GM18499 (cell line): ENCODE results near the gene WIZ.

Source experiments
- ATAC-seq: cut with Tn5 transposase; IDR thresholded peaks from one replicate; pipeline ENCODE4 v1.9.1; 2021; ENCODE audit warnings: moderate number of reproducible peaks; ENCODE audit not compliant: insufficient read depth, unreplicated experiment

WIZ gene

GRCh38 chr19:15431396-15432017 lies 18.2 kb downstream of the WIZ start:
- no peak for ATAC-seq

- no peak for ATAC-seq
These were observed 19.1 kb downstream of the WIZ start for GRCh38 chr19:15430526-15431120.

- ATAC-seq: no peak
These were observed 19.8 kb downstream of the WIZ start for GRCh38 chr19:15429825-15430467.

- ATAC-seq: no peak
These were observed 20.6 kb downstream of the WIZ start for GRCh38 chr19:15428956-15429824.

- ATAC-seq: no peak
These were observed 21.7 kb downstream of the WIZ start for GRCh38 chr19:15427991-15428471.

GRCh38 chr19:15427350-15427700 lies 22.4 kb downstream of the WIZ start:
- no peak for ATAC-seq

- ATAC-seq: no peak
These were observed 23.0 kb downstream of the WIZ start for GRCh38 chr19:15426485-15427349.

GRCh38 chr19:15425321-15425950 lies 24.3 kb downstream of the WIZ start:
- no peak for ATAC-seq

- no peak for ATAC-seq
These were observed 25.0 kb downstream of the WIZ start for GRCh38 chr19:15424692-15425272.

- ATAC-seq: no peak
These were observed 25.6 kb downstream of the WIZ start for GRCh38 chr19:15424121-15424520.

- ATAC-seq: no peak
These were observed 26.6 kb downstream of the WIZ start for GRCh38 chr19:15423130-15423529.

GRCh38 chr19:15422296-15423075 lies 27.3 kb downstream of the WIZ start:
- ATAC-seq: no peak

- ATAC-seq: no peak
These were observed 28.0 kb downstream of the WIZ start for GRCh38 chr19:15421721-15422260.

GRCh38 chr19:15421136-15421695 lies 28.5 kb downstream of the WIZ start:
- no peak for ATAC-seq

- ATAC-seq: no peak
These were observed 30.2 kb downstream of the WIZ start for GRCh38 chr19:15419413-15420025.

GRCh38 chr19:15418579-15419412 lies 31.0 kb downstream of the WIZ start, which contains the start of gene AKAP8L:
AKAP8L (minus strand) TSS chr19:15418988; CDS start chr19:15418923, 65 bp downstream.
- ATAC-seq: peak; percentile 92
